Transverse colon (tissue), 4 donors: ENCODE results near the gene PRR19.

Source experiments
- CTCF ChIP-seq, 5 experiments: fragments of 200-600 bp in 3 of 5; fragments of 450-650 bp in 2 of 5; sonication (generic) in 3 of 5; IDR thresholded peaks; 1 replicate in 2 of 5; 2 replicates in 3 of 5; pipeline ENCODE4 v1.5.1; 2016 to 2017; ENCODE audit warnings: antibody characterized with exemption in 5 of 5, inconsistent platforms in 3 of 5, mild to moderate bottlenecking in 2 of 5, moderate library complexity in 1 of 5
- POLR2A ChIP-seq: fragments of 450-650 bp; IDR thresholded peaks from one replicate; pipeline ENCODE4 v1.6.1; 2016; ENCODE audit warnings: antibody characterized with exemption, mild to moderate bottlenecking, moderate library complexity
- POLR2AphosphoS5 ChIP-seq, 3 donors: sonication (generic); formaldehyde crosslinking; IDR thresholded peaks; one replicate each; pipeline ENCODE4 v1.6.1; 2016; ENCODE audit warnings: antibody characterized with exemption in 3 of 3

GRCh38 chr19:42306646-42307045, 4.7 kb downstream of the PRR19 start:
- TF ChIP-seq POLR2A (no peak), CTCF (IDR thresholded peaks at IDR 0.05) (no peak), POLR2AphosphoS5 (IDR thresholded peaks at IDR 0.05) (no peak)
